Liver (tissue), 3 donors: ENCODE results near the gene SCGB1C2.

Experiments
- ATF3 ChIP-seq: IDR thresholded peaks from 2 replicates; pipeline ENCODE4 v1.6.1; 2016; ENCODE audit warnings: antibody characterized with exemption
- CTCF ChIP-seq: fragments of 150-350 bp; IDR thresholded peaks from 2 replicates; pipeline ENCODE4 v1.5.1; 2017; ENCODE audit warnings: improper control_type of control experiment, low read depth, low read length; ENCODE audit not compliant: missing input control
- GABPA ChIP-seq, 2 donors: IDR thresholded peaks in 1 of 2; conservative IDR thresholded peaks in 1 of 2; 2 replicates each; pipeline ENCODE4 v1.6.1; 2016; ENCODE audit warnings: antibody characterized with exemption in 2 of 2, mild to moderate bottlenecking in 1 of 2, moderate library complexity in 1 of 2
- HNF4A ChIP-seq, 2 donors: conservative IDR thresholded peaks; 2 replicates each; pipeline ENCODE4 v1.6.1; 2016; ENCODE audit warnings: antibody characterized with exemption in 2 of 2, mild to moderate bottlenecking in 2 of 2
- MAX ChIP-seq: IDR thresholded peaks from 2 replicates; pipeline ENCODE4 v1.6.1; 2016; ENCODE audit warnings: antibody characterized with exemption
- REST ChIP-seq: IDR thresholded peaks from 2 replicates; pipeline ENCODE4 v1.6.1; 2016; ENCODE audit warnings: antibody characterized with exemption, mild to moderate bottlenecking
- SP1 ChIP-seq: IDR thresholded peaks from 2 replicates; pipeline ENCODE4 v1.6.1; 2018; ENCODE audit warnings: antibody characterized with exemption, mild to moderate bottlenecking
- TAF1 ChIP-seq: conservative IDR thresholded peaks from 2 replicates; pipeline ENCODE4 v1.6.1; 2016; ENCODE audit warnings: antibody characterized with exemption, mild to moderate bottlenecking
- YY1 ChIP-seq: IDR thresholded peaks from 2 replicates; pipeline ENCODE4 v1.6.1; 2016; ENCODE audit warnings: antibody characterized with exemption, mild to moderate bottlenecking
- donor health status: healthy.
- donor health status: healthy.

- TF ChIP-seq MAX (no peak), YY1 (no peak), CTCF (no peak), REST (no peak), HNF4A (conservative IDR thresholded peaks at IDR 0.05) (no peak), GABPA (IDR thresholded peaks at IDR 0.05 in 1 of 2, conservative IDR thresholded peaks at IDR 0.05 in 1 of 2) (no peak), ATF3 (no peak), SP1 (no peak), TAF1 (no peak)
Measured at GRCh38 chr17:187130-187529, 49.8 kb downstream of the SCGB1C2 start.
